Measurements from ENCODE around the gene DGKA.

Gene DGKA

DNA sequence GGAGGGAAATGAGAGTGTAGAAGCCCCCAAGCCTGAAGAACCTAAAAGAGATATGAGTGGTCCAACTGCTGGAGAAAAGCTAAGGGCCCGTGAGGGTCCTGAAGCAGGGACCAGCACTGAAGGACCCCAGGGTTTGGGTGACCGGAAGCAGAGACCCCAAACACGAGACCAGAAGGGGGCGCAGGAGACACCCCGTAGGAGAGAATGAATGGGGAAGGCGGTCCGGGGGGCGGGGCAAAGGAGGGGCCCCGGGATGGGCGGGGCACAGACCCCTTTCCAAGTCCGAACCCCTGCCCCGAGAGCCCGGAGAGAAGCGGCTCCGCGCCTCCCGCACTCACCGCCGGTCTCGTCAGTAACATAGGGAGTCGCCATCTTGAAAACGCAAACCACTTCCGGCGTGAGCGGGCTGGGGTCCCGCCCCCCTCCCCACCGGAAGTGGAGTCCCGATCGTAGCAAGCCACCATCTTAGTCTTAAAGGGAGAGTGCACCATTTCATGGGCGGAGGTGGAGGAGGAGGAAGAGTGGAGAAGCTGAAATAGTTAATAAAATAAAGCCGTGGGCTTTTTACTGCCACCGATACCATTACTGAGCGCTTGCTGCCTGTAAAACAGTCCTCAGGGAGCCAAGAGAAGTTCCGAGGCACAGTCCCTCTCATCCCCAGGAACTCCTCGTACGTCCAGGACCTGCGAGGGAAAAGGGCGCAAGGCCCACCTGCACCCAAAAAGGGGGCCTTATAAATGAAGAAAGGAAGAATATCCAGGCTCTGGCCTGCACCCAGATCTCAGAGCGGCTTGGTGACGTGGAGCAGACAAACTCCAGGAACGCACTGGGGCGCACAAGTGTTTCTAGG lies 4.0 kb upstream of the DGKA start:
- H4K20me1 ChIP-seq = peaks cover 0 to 39% (median 6%) of the 10 kb centered on the region in 11 experiments; a peak in 12 of 22 replicates
- peak overlapping the region; percentile 90 to 100 (median 97) for H3K4me2 ChIP-seq
- no peak for TF ChIP-seq Cebpa-rat (IDR thresholded peaks at IDR 0.05)
- peak overlapping the region; percentile 88 to 97 (median 93) for H3K9ac ChIP-seq
- H3K27me3 ChIP-seq = no peaks in the 10 kb centered on the region
- peaks cover 15 to 35% (median 25%) of the 10 kb centered on the region in 11 experiments for H3K36me3 ChIP-seq
- peak overlapping the region; percentile 85 to 97 (median 93) for H3K27ac ChIP-seq
- H3K4me1 ChIP-seq = peaks cover 61 to 75% (median 69%) of the 10 kb centered on the region in 10 experiments
- no peaks in the 10 kb centered on the region for H3K9me3 ChIP-seq (replicated peaks in 1 of 11)
- peak overlapping the region; percentile 76 to 95 (median 88) for H3K4me3 ChIP-seq

DNA sequence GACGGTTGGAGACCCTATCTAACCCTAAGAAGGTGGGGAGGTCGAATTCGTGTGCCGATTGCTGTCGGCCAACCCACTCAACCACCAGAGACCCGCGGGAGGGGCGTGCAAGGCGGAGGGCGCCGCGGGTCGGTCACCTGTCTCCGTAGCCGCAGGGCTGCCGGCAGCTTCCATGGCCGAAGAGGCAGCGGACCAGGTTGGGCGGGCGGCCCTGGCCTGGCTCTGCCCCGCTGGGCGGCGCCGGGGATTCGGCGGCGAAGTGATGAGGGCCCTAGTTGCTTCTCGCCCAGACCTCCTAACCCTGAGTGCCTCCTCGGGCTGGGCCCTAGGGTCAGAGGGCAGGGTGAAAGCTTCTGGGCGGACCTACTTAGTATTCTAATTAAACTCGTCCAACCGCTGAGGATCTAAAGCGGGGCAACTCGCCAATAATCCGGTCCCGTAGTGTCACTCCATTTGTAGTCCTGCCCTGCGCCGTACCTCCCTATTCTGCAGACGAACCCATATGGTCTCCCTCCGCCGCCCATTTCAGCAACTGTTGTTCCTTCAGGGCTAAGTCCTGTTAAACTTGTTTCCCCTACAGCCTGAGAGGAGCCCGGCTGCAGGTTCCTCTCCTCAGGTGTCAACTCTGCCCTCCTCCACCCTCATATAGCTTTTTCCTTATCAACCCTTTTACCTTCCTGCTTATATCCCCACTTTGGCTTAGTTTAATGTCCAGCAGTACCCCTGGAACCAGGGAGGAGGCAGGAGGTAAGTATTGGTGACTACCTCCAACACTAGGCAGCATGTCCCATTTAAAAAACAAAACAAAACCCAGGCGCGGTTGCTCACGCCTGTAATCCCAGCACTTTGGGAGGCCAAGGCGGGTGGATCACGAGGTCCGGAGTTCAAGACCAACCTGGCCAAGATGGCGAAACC lies 3.1 kb upstream of the DGKA start, which contains the start of gene PYM1:
Gene PYM1 (minus strand): TSS at position 307 of the 915 bp plus-strand sequence. CDS start 133 bp downstream, at position 174.
- Histone ChIP-seq H4K20me1 (peaks cover 0 to 30% (median 0%) of the 10 kb centered on the region in 11 experiments; a peak in 6 of 22 replicates), H3K4me2 (peak within 1 kb of the TSS; percentile 90 to 100 (median 97)), H3K36me3 (peaks cover 6 to 26% (median 16%) of the 10 kb centered on the region in 11 experiments; a peak in 21 of 22 replicates), H3K27ac (peak within 1 kb of the TSS; percentile 85 to 97 (median 93)), H3K9me3 (replicated peaks in 1 of 11) (no peaks in the 10 kb centered on the region), H3K9ac (peak within 1 kb of the TSS; percentile 88 to 97 (median 93)), H3K4me1 (peaks cover 64 to 79% (median 74%) of the 10 kb centered on the region in 10 experiments), H3K4me3 (peak within 1 kb of the TSS; percentile 76 to 95 (median 88)), H3K27me3 (no peaks in the 10 kb centered on the region)
- no peak for TF ChIP-seq Cebpa-rat (IDR thresholded peaks at IDR 0.05)

DNA sequence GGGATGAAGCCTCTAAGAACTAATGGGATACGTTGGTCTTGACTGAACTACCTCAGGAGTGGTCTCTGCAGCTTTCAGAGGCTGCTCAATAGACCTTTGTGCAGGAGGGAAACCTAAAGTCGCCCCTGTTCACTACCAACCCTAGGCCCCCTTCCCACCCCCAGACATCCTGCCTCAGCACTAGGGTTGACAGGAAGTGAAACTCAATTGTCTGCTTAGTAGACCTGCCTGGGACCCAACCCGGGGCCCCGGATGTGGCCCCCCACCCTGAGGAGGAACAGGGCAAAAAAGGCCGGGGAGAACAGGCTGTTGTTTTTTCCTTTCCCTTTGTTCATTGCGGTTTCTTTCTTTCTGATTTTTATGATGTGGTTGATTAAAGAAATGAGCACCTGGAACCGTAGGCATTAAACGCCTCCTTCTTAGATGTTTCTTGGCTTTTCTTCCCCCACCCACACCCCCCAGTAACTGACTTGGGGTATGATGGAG lies 1.6 kb upstream of the DGKA start:
- Histone ChIP-seq H4K20me1 (peaks cover 0 to 32% (median 0%) of the 10 kb centered on the region in 11 experiments; a peak in 5 of 22 replicates), H3K4me1 (peaks cover 71 to 81% (median 76%) of the 10 kb centered on the region in 10 experiments), H3K27ac (peak overlapping the region; percentile 85 to 97 (median 93)), H3K27me3 (no peaks in the 10 kb centered on the region), H3K36me3 (peaks cover 0 to 12% (median 1%) of the 10 kb centered on the region in 11 experiments; a peak in 6 of 22 replicates), H3K9me3 (replicated peaks in 1 of 11) (no peaks in the 10 kb centered on the region), H3K4me3 (peak overlapping the region; percentile 31 to 95 (median 88); a peak in 17 of 20 replicates), H3K9ac (peak overlapping the region; percentile 88 to 97 (median 93)), H3K4me2 (peak overlapping the region; percentile 90 to 100 (median 97))
- no peak for TF ChIP-seq Cebpa-rat (IDR thresholded peaks at IDR 0.05)

DNA sequence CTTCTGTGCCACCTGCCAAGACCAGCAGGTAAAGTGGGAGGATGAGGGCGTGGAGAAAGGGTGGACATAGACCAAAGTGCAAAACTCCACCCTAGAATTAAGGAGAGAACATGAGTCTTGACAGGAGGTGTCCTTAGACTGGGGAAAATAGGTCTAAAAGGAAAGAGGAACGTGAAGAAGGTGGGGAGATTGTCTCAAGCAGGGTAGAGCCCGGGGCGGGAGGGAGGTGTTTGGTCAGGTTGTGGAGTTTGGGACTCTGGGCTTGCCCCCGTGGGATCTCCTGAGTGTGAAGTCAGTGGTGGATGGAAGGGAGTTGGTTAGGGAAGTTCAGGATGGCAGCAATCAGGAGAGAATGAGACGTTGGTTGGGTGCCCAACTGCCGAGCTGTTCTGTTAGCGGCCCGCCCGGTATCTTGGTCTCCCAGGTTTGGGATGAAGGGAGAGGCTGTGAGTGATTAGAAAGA lies 386 bp downstream of the DGKA start:
- Histone ChIP-seq H3K4me1 (peaks cover 52 to 74% (median 68%) of the 10 kb centered on the region in 10 experiments), H3K4me2 (peak overlapping the region; percentile 90 to 100 (median 97)), H3K4me3 (peak overlapping the region; percentile 67 to 89 (median 79)), H4K20me1 (peaks cover 0 to 32% (median 0%) of the 10 kb centered on the region in 11 experiments; a peak in 6 of 22 replicates), H3K9ac (peak overlapping the region; percentile 77 to 97 (median 90)), H3K36me3 (peaks cover under 1 to 19% (median 4%) of the 10 kb centered on the region in 11 experiments; a peak in 16 of 22 replicates), H3K27me3 (no peaks in the 10 kb centered on the region), H3K9me3 (replicated peaks in 1 of 11) (no peaks in the 10 kb centered on the region), H3K27ac (peak overlapping the region; percentile 71 to 97 (median 91))
- no peak for TF ChIP-seq Cebpa-rat (IDR thresholded peaks at IDR 0.05)

DNA sequence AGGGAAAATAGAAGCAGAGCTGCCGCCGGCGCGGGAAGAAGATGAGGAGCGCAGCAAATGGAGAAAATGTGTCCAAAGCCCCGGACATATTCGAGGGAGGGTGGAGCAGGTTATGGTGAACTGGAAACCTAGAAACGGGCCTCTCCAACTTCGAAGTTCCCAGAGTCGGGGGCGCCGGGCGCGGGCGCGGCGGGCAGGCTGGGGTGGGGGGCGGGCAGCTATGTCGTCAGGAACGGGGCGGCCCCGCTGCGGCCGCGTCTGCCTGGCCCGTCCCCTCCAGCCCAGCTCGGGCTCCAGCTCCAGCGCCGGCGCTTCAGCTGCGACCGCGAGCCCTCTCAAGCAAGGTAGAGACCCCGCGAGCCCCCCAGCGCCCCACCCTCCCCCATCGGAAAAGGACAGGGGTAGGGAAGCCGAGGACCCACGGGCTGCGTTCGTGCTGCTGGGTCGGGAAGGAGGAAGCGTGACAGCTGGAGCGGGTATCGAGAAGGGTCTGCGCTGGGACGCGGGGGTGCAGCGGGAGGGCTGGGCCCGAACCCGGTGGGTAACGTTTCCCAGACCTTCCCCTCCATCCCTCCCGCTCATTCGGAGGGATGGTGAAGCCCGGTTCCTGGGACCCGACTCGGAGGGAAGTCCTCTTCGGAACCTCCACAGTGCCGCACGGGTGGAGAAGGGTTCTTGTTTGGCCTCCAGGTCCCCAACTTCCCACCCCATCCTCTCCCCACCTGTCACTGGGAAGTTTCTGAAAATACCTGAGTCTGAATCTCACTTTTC lies 1.0 kb downstream of the DGKA start:
- Histone ChIP-seq H3K27me3 (no peaks in the 10 kb centered on the region), H3K9ac (peak overlapping the region; percentile 77 to 97 (median 90)), H3K4me3 (peak overlapping the region; percentile 67 to 89 (median 79)), H3K4me2 (peak overlapping the region; percentile 90 to 100 (median 97)), H3K9me3 (replicated peaks in 1 of 11) (no peaks in the 10 kb centered on the region), H3K4me1 (peaks cover 51 to 74% (median 66%) of the 10 kb centered on the region in 10 experiments), H3K27ac (peak overlapping the region; percentile 71 to 97 (median 91)), H3K36me3 (peaks cover 7 to 26% (median 10%) of the 10 kb centered on the region in 11 experiments; a peak in 20 of 22 replicates), H4K20me1 (peaks cover 0 to 36% (median 0%) of the 10 kb centered on the region in 11 experiments; a peak in 6 of 22 replicates)
- TF ChIP-seq Cebpa-rat (IDR thresholded peaks at IDR 0.05) = no peak

DNA sequence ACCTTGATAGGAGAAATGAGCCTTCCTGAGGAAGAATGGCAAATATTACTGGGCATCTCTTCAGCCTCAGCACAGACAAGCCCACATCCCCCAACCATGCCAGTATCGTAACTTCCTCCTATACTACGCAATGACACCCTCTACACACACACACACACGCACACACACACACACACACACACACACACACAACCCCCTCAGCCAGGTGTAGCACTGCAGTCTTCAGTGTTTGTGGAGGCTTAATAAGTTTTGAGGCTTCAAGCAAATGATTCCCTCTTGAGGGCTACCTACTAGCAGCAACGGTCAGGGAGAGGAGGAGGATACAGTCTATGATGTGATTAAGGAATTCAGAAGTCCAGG lies 1.6 kb downstream of the DGKA start:
- Histone ChIP-seq H3K4me2 (peak overlapping the region; percentile 90 to 100 (median 97)), H3K4me3 (peak overlapping the region; percentile 67 to 89 (median 79)), H3K9ac (peak overlapping the region; percentile 77 to 97 (median 90)), H3K36me3 (peaks cover 13 to 31% (median 15%) of the 10 kb centered on the region in 11 experiments; a peak in 21 of 22 replicates), H4K20me1 (peaks cover 0 to 38% (median 0%) of the 10 kb centered on the region in 11 experiments; a peak in 6 of 22 replicates), H3K4me1 (peaks cover 51 to 74% (median 66%) of the 10 kb centered on the region in 10 experiments), H3K9me3 (replicated peaks in 1 of 11) (no peaks in the 10 kb centered on the region), H3K27ac (peak overlapping the region; percentile 71 to 97 (median 91); a peak in 21 of 22 replicates), H3K27me3 (no peaks in the 10 kb centered on the region)
- no peak for TF ChIP-seq Cebpa-rat (IDR thresholded peaks at IDR 0.05)

DNA sequence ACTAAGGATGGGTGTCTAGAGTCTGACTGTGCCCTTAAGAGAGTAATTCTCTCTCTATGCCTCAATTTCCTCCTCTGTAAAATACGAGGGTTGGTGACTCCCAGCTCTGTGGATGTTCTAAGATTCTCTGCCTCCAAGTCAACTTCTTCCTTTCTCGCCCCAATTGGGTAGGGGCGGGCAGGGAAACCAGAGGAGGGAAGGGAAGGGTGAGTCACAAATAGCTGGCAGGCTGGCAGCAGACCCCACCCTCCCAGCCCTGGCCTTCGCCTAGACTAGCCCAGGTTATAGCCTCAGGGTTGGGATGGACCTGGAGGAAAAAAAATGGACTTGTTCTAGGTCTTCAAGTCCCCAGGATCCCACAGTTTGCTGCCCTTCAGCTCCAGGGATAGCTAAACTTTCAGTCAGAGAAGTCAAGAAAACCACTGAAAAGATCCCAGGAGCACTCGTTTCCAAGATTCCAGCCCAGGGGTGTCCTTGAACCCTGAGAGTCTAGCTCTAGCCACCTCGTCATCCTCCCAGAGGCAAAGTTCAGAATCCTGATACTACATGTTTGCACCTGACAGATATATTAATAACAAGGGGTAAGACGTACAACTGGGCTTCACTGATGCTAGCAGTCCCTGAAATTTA lies 2.3 kb downstream of the DGKA start:
- no peaks in the 10 kb centered on the region for H3K27me3 ChIP-seq
- H3K9me3 ChIP-seq (replicated peaks in 1 of 11) = no peaks in the 10 kb centered on the region
- H3K9ac ChIP-seq = peak overlapping the region; percentile 77 to 97 (median 90); a peak in 18 of 22 replicates

More for the DNA sequence above, 2.3 kb downstream of the DGKA start:
- peaks cover 51 to 71% (median 63%) of the 10 kb centered on the region in 10 experiments for H3K4me1 ChIP-seq
- peak overlapping the region; percentile 90 to 100 (median 97) for H3K4me2 ChIP-seq
- H3K27ac ChIP-seq = peak overlapping the region; percentile 41 to 97 (median 91); a peak in 18 of 22 replicates
- peak overlapping the region in 9 of 10 experiments; percentile 77 to 89 (median 79); a peak in 17 of 20 replicates for H3K4me3 ChIP-seq
- peaks cover 0 to 38% (median 0%) of the 10 kb centered on the region in 11 experiments; a peak in 6 of 22 replicates for H4K20me1 ChIP-seq
- TF ChIP-seq Cebpa-rat (IDR thresholded peaks at IDR 0.05) = no peak
- H3K36me3 ChIP-seq = peaks cover 20 to 39% (median 23%) of the 10 kb centered on the region in 11 experiments

Measured in BLaER1 treated with 17β-estradiol and CSF1 and Interleukin-3, amounts not matched to agents 10 nM and 100 nM (cell line).